ENCODE results near the gene SPG11.

SPG11 gene

DNA sequence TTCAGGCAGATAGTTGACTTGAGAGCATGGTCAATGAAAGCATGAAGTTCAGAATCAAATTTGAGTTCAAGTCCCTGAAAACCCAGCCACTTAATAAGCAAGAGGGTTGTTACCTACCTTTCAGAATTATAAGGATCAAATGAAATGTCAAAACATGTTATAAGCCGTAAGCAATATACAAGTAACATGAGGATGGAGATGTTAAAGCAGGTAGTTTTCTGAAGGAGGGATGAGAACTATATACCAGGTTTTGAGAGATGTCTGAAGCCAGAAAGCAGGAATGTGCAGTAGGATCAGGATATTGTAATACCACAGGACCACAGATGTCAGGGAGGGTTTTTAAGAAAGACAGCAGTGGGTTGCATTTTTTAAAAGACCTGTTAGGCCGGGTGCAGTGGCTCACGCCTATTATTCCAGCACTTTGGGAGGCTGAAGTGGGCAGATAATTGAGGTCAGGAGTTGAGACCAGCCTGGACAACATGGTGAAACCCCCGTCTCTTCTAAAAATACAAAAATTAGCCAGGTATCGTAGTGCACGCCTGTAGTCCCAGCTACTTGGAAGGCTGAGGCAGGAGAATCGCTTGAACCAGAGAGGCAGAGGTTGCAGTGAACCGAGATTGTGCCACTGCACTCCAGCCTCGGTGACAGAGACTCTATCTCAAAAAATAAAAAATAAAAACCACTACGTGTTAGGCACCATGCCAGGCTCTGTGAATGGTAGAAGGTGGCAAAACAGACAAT lies 133.4 kb downstream of the SPG11 start:
- Histone ChIP-seq H3K9me3 (ENCODE audit: control insufficient read depth, low read length) (no peaks in the 10 kb centered on the region), H3K4me3 (ENCODE audit: insufficient read depth, low read depth, low read length) (no peak overlapping the region), H3K27ac (ENCODE audit: insufficient read depth, low read depth, low read length, poor library complexity, severe bottlenecking) (no peak overlapping the region), H3K27me3 (ENCODE audit: control insufficient read depth, insufficient read depth, low read length, poor library complexity, severe bottlenecking) (no peaks in the 10 kb centered on the region), H3K36me3 (ENCODE audit: control insufficient read depth, insufficient read depth, low read length) (peaks cover under 1% of the 10 kb centered on the region), H3K4me1 (ENCODE audit: control insufficient read depth, insufficient read depth, low read length) (no peaks in the 10 kb centered on the region)
- WGBS, 2 experiments: 87 to 89% methylated on average over 9 to 10 of the region's 10 CpGs

DNA sequence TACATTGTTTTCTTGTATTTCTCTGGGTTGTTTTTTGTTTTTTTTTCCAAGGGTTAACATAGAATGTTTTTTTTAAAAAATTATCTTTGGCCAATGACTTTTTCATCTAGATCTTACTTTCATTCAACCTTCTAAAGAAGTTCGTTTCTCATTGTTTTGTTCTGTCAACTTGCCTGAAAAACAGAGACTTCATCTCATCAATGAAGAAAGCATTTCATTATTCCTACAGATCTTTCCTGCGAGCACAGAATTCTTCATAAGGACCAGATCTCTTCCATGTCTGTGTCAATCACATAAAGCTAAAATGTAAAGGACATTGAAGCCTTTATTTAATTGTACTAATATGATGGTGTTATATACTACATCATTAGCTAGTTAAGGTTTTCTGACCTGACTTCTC lies 136.2 kb downstream of the SPG11 start:
- WGBS, 2 experiments: 95% methylated on average over 2 of the region's 2 CpGs
- no peaks in the 10 kb centered on the region for H3K9me3 ChIP-seq (ENCODE audit: control insufficient read depth, low read length)
- H3K4me1 ChIP-seq (ENCODE audit: control insufficient read depth, insufficient read depth, low read length): no peaks in the 10 kb centered on the region
- H3K27ac ChIP-seq (ENCODE audit: insufficient read depth, low read depth, low read length, poor library complexity, severe bottlenecking): no peak overlapping the region
- no peak overlapping the region for H3K4me3 ChIP-seq (ENCODE audit: insufficient read depth, low read depth, low read length)
- no peaks in the 10 kb centered on the region for H3K27me3 ChIP-seq (ENCODE audit: control insufficient read depth, insufficient read depth, low read length, poor library complexity, severe bottlenecking)
- H3K36me3 ChIP-seq (ENCODE audit: control insufficient read depth, insufficient read depth, low read length): peaks cover 14% of the 10 kb centered on the region

DNA sequence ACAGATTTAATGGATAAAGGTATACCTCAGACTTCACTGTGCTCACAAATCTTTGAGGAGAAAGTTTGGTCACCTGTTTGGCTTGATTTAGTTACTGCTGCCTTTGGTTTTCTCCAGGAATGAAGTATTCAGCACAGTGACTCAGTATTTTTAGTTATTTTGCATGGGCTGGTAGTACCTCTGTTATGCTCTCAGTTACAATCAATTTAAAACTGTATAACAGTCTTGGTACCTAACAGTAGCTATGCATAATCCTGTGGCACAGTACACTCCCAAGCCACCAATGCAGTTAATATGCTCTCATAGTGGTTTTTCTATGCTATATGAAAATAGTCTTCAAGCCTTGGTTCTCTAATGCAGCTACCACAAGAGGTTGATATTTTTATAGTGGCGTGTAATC lies 138.4 kb downstream of the SPG11 start:
- Histone ChIP-seq H3K27ac (ENCODE audit: insufficient read depth, low read depth, low read length, poor library complexity, severe bottlenecking) (no peak overlapping the region), H3K27me3 (ENCODE audit: control insufficient read depth, insufficient read depth, low read length, poor library complexity, severe bottlenecking) (no peaks in the 10 kb centered on the region), H3K4me3 (ENCODE audit: insufficient read depth, low read depth, low read length) (no peak overlapping the region), H3K36me3 (ENCODE audit: control insufficient read depth, insufficient read depth, low read length) (peaks cover 20% of the 10 kb centered on the region), H3K4me1 (ENCODE audit: control insufficient read depth, insufficient read depth, low read length) (no peaks in the 10 kb centered on the region), H3K9me3 (ENCODE audit: control insufficient read depth, low read length) (no peaks in the 10 kb centered on the region)
- WGBS, 2 experiments: 96 to 97% methylated on average over 1 of the region's 1 CpG

DNA sequence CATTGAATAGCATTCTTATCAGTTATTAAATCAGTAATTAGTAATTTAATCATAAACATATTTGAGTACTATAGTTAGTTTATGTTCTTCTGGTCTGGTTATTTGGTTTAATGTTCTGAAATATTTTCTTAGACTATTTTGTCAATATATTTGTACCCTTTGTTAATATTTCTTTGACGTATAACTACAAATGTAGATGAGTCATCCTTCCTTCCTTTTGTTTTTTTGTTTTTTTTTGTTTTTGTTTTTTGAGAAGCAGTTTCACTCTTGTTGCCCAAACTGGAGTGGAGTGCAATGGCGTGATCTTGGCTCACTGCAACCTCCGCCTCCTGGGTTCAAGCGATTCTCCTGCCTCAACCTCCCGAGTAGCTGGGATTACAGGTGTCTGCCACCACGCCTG lies 143.9 kb downstream of the SPG11 start:
- peaks cover 23% of the 10 kb centered on the region for H3K36me3 ChIP-seq (ENCODE audit: control insufficient read depth, insufficient read depth, low read length)
- no peak overlapping the region for H3K27ac ChIP-seq (ENCODE audit: insufficient read depth, low read depth, low read length, poor library complexity, severe bottlenecking)
- H3K4me3 ChIP-seq (ENCODE audit: insufficient read depth, low read depth, low read length): no peak overlapping the region
- no peaks in the 10 kb centered on the region for H3K4me1 ChIP-seq (ENCODE audit: control insufficient read depth, insufficient read depth, low read length)
- no peaks in the 10 kb centered on the region for H3K9me3 ChIP-seq (ENCODE audit: control insufficient read depth, low read length)
- WGBS, 2 experiments: 94 to 95% methylated on average over 5 of the region's 6 CpGs
- no peaks in the 10 kb centered on the region for H3K27me3 ChIP-seq (ENCODE audit: control insufficient read depth, insufficient read depth, low read length, poor library complexity, severe bottlenecking)

DNA sequence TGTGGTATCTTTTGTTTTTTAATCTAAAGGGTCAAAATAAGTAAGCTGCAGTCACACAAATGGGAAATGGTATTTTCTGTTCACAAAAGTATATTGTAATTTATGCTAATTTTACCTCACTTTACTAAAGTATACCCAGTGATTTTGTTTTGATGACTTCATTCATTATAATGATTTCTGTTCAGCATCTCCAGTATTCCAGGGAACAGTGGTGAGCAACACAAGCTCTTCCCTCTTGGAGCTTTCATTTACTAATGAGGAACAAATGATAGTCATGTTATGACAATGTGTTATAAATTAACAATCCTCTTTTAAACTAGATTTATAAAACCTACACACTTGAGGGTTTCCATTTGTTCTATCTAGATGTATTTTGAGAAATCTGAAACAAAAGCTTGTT lies 147.0 kb downstream of the SPG11 start:
- Histone ChIP-seq H3K9me3 (ENCODE audit: control insufficient read depth, low read length) (no peaks in the 10 kb centered on the region), H3K36me3 (ENCODE audit: control insufficient read depth, insufficient read depth, low read length) (peaks cover 6% of the 10 kb centered on the region), H3K27ac (ENCODE audit: insufficient read depth, low read depth, low read length, poor library complexity, severe bottlenecking) (no peak overlapping the region), H3K4me3 (ENCODE audit: insufficient read depth, low read depth, low read length) (no peak overlapping the region), H3K4me1 (ENCODE audit: control insufficient read depth, insufficient read depth, low read length) (no peaks in the 10 kb centered on the region), H3K27me3 (ENCODE audit: control insufficient read depth, insufficient read depth, low read length, poor library complexity, severe bottlenecking) (no peaks in the 10 kb centered on the region)
